Colonic mucosa (tissue), 4 donors: ENCODE results near the gene C12orf60. TPM values are rescaled to one million over a fixed set of nuclear protein-coding genes. Genes with fewer than 3 reads are reported as not detected.

Experiments used
- DNase-seq: peaks from one replicate; pipeline ENCODE4 v3.0.0-alpha.2; 2020
- H3K27ac ChIP-seq: fragments of 200-600 bp; one replicate; pipeline ENCODE4 v1.8.0; 2021
- H3K27me3 ChIP-seq: fragments of 200-600 bp; one replicate; pipeline ENCODE4 v1.8.0; 2021
- H3K36me3 ChIP-seq: fragments of 200-600 bp; one replicate; pipeline ENCODE4 v1.8.0; 2021
- H3K4me1 ChIP-seq: fragments of 200-600 bp; one replicate; pipeline ENCODE4 v1.8.0; 2021; ENCODE audit warnings: mild to moderate bottlenecking
- H3K4me3 ChIP-seq: fragments of 200-600 bp; one replicate; pipeline ENCODE4 v1.8.0; 2021
- H3K9ac ChIP-seq, 2 donors: one replicate each; pipeline ENCODE4 v1.7.0; 2013; ENCODE audit warnings: control low read depth in 2 of 2, low read depth in 2 of 2, low read length in 2 of 2
- H3K9me3 ChIP-seq: fragments of 200-600 bp; one replicate; pipeline ENCODE4 v1.8.0; 2021
- CTCF ChIP-seq: fragments of 200-600 bp; IDR thresholded peaks from one replicate; pipeline ENCODE4 v1.8.0; 2022; ENCODE audit warnings: antibody characterized with exemption, mild to moderate bottlenecking
- intact Hi-C: fragments of 100-400 bp; cut with DNase I; formaldehyde crosslinking; loops from one replicate; pipeline ENCODE4 v1.14.1; 2022
- total RNA-seq, 2 donors: library from RNA; stranded (reverse); fragmentation: NEBNext Ultra II Directional in 1 of 2; extraction: Animal tissue kit (Norgen Biotek cat#: 25700) in 1 of 2; gene quantifications; one replicate each; pipeline ENCODE4 v1.2.1, GENCODE V29; 2021
- donor health status: healthy.
- donor health status: DM: no; HTN: no; CAD: no.
- donor health status: DM: no; HTN: no; CAD: no.

The C12orf60 gene
- total RNA-seq, 2 donors from 2014 or later = 0.42 to 0.89 TPM

GRCh38 chr12:14766649-14767215 lies 36.7 kb upstream of the C12orf60 start:
- Histone ChIP-seq H3K4me1 (no peaks in the 10 kb centered on the region), H3K9ac (no peak overlapping the region), H3K4me3 (no peak overlapping the region), H3K36me3 (no peaks in the 10 kb centered on the region), H3K27ac (no peak overlapping the region), H3K9me3 (no peaks in the 10 kb centered on the region), H3K27me3 (no peaks in the 10 kb centered on the region)
- no peak for DNase-seq
- intact Hi-C loops = no loop called here
- no peak for TF ChIP-seq CTCF

- Histone ChIP-seq H3K36me3 (no peaks in the 10 kb centered on the region), H3K27ac (no peak overlapping the region), H3K4me1 (no peaks in the 10 kb centered on the region), H3K4me3 (no peak overlapping the region), H3K27me3 (no peaks in the 10 kb centered on the region), H3K9me3 (no peaks in the 10 kb centered on the region), H3K9ac (no peak overlapping the region)
- TF ChIP-seq CTCF = no peak
- intact Hi-C loops = no loop called here
- no peak for DNase-seq
Measured at GRCh38 chr12:14767617-14768016, 35.9 kb upstream of the C12orf60 start.

- no peak for TF ChIP-seq CTCF
- no peaks in the 10 kb centered on the region for H3K27me3 ChIP-seq
- H3K4me3 ChIP-seq = peak overlapping the region; percentile 79
- peak overlapping the region; percentile 98 for H3K27ac ChIP-seq
- H3K36me3 ChIP-seq = no peaks in the 10 kb centered on the region
- intact Hi-C loops = no loop called here
- DNase-seq = peak; percentile 45
- H3K9me3 ChIP-seq = no peaks in the 10 kb centered on the region
- H3K9ac ChIP-seq = peak overlapping the region; percentile 91 to 98
- H3K4me1 ChIP-seq = no peaks in the 10 kb centered on the region
Measured at GRCh38 chr12:14768823-14769405, 34.6 kb upstream of the C12orf60 start.

GRCh38 chr12:14769466-14769968 lies 34.0 kb upstream of the C12orf60 start:
- H3K4me1 ChIP-seq = no peaks in the 10 kb centered on the region
- peak; percentile 62 for DNase-seq
- TF ChIP-seq CTCF = no peak

GRCh38 chr12:14769969-14770495 lies 33.4 kb upstream of the C12orf60 start:
- intact Hi-C loops = no loop called here
- DNase-seq = peak; percentile 88
- Histone ChIP-seq H3K9ac (peak overlapping the region; percentile 91 to 98), H3K4me3 (peak overlapping the region; percentile 79), H3K27me3 (no peaks in the 10 kb centered on the region), H3K9me3 (no peaks in the 10 kb centered on the region), H3K27ac (peak overlapping the region; percentile 98), H3K4me1 (no peaks in the 10 kb centered on the region), H3K36me3 (no peaks in the 10 kb centered on the region)
- peak; percentile 82 for TF ChIP-seq CTCF

More at GRCh38 chr12:14769466-14769968, 34.0 kb upstream of the C12orf60 start:
- Histone ChIP-seq H3K27ac (peak overlapping the region; percentile 98), H3K4me3 (peak overlapping the region; percentile 79), H3K9ac (peak overlapping the region; percentile 91 to 98), H3K9me3 (no peaks in the 10 kb centered on the region), H3K36me3 (no peaks in the 10 kb centered on the region), H3K27me3 (no peaks in the 10 kb centered on the region)
- intact Hi-C loops = no loop called here
